Astrocyte of the spinal cord (primary cell): ENCODE results near the gene CDKAL1.

Source experiments
- DNase-seq: peaks from one replicate; pipeline ENCODE4 v3.0.0; 2011; ENCODE audit warnings: low read depth, low spot score
- H3K4me3 ChIP-seq: 2 replicates; pipeline ENCODE4 v1.5.1; 2011; ENCODE audit warnings: low read depth, mild to moderate bottlenecking, low read length, moderate library complexity
- CTCF ChIP-seq: IDR thresholded peaks from 2 replicates; pipeline ENCODE4 v1.5.1; 2012; ENCODE audit warnings: low read depth, mild to moderate bottlenecking, low read length, inconsistent platforms
- in situ Hi-C: cut with HindIII; loops from 2 replicates; pipeline ENCODE4 v1.10.0; 2017; ENCODE audit warnings: low sequenced_read_pairs

CDKAL1 gene

GRCh38 chr6:20978151-20978614 lies 443.9 kb downstream of the CDKAL1 start:
- in situ Hi-C loops: no loop called here
- no peak overlapping the region for H3K4me3 ChIP-seq
- DNase-seq: peak; percentile 43
- TF ChIP-seq CTCF: no peak

- no peak for DNase-seq
- TF ChIP-seq CTCF: no peak
- in situ Hi-C loops: no loop called here
- no peak overlapping the region for H3K4me3 ChIP-seq
Observed at GRCh38 chr6:20979076-20979475, 444.8 kb downstream of the CDKAL1 start.

GRCh38 chr6:20983961-20984360 lies 449.7 kb downstream of the CDKAL1 start:
- no peak for DNase-seq
- TF ChIP-seq CTCF: no peak
- in situ Hi-C loops: no loop called here
- no peak overlapping the region for H3K4me3 ChIP-seq

GRCh38 chr6:20985821-20986220 lies 451.6 kb downstream of the CDKAL1 start:
- H3K4me3 ChIP-seq: no peak overlapping the region
- in situ Hi-C loops: no loop called here
- TF ChIP-seq CTCF: no peak
- no peak for DNase-seq

GRCh38 chr6:20991910-20992309 lies 457.7 kb downstream of the CDKAL1 start:
- in situ Hi-C loops: no loop called here
- H3K4me3 ChIP-seq: no peak overlapping the region
- DNase-seq: no peak

GRCh38 chr6:20996099-20996498 lies 461.8 kb downstream of the CDKAL1 start:
- in situ Hi-C loops: no loop called here
- TF ChIP-seq CTCF: no peak

More at GRCh38 chr6:20991910-20992309, 457.7 kb downstream of the CDKAL1 start:
- no peak for TF ChIP-seq CTCF

More at GRCh38 chr6:20996099-20996498, 461.8 kb downstream of the CDKAL1 start:
- no peak for DNase-seq
- no peak overlapping the region for H3K4me3 ChIP-seq
